H9 (cell line): ENCODE data around the gene KLF18. TPM values are rescaled to one million over a fixed set of nuclear protein-coding genes. Genes with fewer than 3 reads are reported as not detected.

Experiments
- DNase-seq: peaks from one replicate; pipeline ENCODE4 v3.0.0-alpha.2; 2017
- H2AFZ ChIP-seq: one replicate; pipeline ENCODE4 v1.6.1; 2013; ENCODE audit warnings: mild to moderate bottlenecking, low read length, control low read depth, moderate library complexity
- H2AK5ac ChIP-seq: 2 replicates; pipeline ENCODE4 v1.6.1; 2013; ENCODE audit warnings: low read length, control low read depth, mixed read lengths; ENCODE audit not compliant: insufficient read length
- H2BK120ac ChIP-seq: one replicate; pipeline ENCODE4 v1.6.1; 2013; ENCODE audit warnings: low read depth, mild to moderate bottlenecking, low read length, control low read depth, inconsistent platforms; ENCODE audit not compliant: poor library complexity, severe bottlenecking
- H2BK12ac ChIP-seq: 2 replicates; pipeline ENCODE4 v1.6.1; 2013; ENCODE audit warnings: low read length, control low read depth, mixed read lengths, low read depth; ENCODE audit not compliant: insufficient read length
- H2BK15ac ChIP-seq: 2 replicates; pipeline ENCODE4 v1.6.1; 2013; ENCODE audit warnings: low read depth, low read length, control low read depth
- H2BK20ac ChIP-seq: one replicate; pipeline ENCODE4 v1.6.1; 2013; ENCODE audit warnings: low read depth, mild to moderate bottlenecking, low read length, control low read depth, inconsistent platforms; ENCODE audit not compliant: poor library complexity, severe bottlenecking
- H2BK5ac ChIP-seq: 2 replicates; pipeline ENCODE4 v1.6.1; 2013; ENCODE audit warnings: low read length, control low read depth, mixed read lengths; ENCODE audit not compliant: insufficient read length
- H3K14ac ChIP-seq: 2 replicates; pipeline ENCODE4 v1.6.1; 2013; ENCODE audit warnings: low read length, control low read depth; ENCODE audit not compliant: insufficient read depth
- H3K18ac ChIP-seq: 2 replicates; pipeline ENCODE4 v1.6.1; 2013; ENCODE audit warnings: low read depth, mild to moderate bottlenecking, mixed read lengths, low read length, control low read depth; ENCODE audit not compliant: insufficient read length
- H3K23ac ChIP-seq: 2 replicates; pipeline ENCODE4 v1.6.1; 2013; ENCODE audit warnings: low read length, control low read depth, mixed read lengths, low read depth; ENCODE audit not compliant: insufficient read length
- H3K23me2 ChIP-seq: 2 replicates; pipeline ENCODE4 v1.6.1; 2013; ENCODE audit warnings: low read depth, mild to moderate bottlenecking, mixed read lengths, low read length, control low read depth; ENCODE audit not compliant: insufficient read length, poor library complexity, severe bottlenecking
- H3K27ac ChIP-seq: 2 replicates; pipeline ENCODE4 v1.5.1; 2013; ENCODE audit warnings: low read length, control low read depth, mixed read lengths, low read depth; ENCODE audit not compliant: insufficient read length
- H3K27me3 ChIP-seq: 2 replicates; pipeline ENCODE4 v1.6.1; 2013; ENCODE audit warnings: low read length, control low read depth, inconsistent platforms; ENCODE audit not compliant: insufficient read depth
- H3K4ac ChIP-seq: 2 replicates; pipeline ENCODE4 v1.6.1; 2013; ENCODE audit warnings: low read depth, mild to moderate bottlenecking, control low read depth, inconsistent platforms, low read length, moderate library complexity
- H3K4me1 ChIP-seq: 2 replicates; pipeline ENCODE4 v1.6.1; 2013; ENCODE audit warnings: low read length, control low read depth, inconsistent platforms; ENCODE audit not compliant: insufficient read depth
- H3K4me2 ChIP-seq: 2 replicates; pipeline ENCODE4 v1.6.1; 2013; ENCODE audit warnings: low read length, control low read depth, mixed read lengths; ENCODE audit not compliant: insufficient read length, insufficient read depth
- H3K56ac ChIP-seq: 2 replicates; pipeline ENCODE4 v1.6.1; 2013; ENCODE audit warnings: low read depth, mild to moderate bottlenecking, mixed read lengths, low read length, control low read depth; ENCODE audit not compliant: insufficient read length
- H3K79me1 ChIP-seq: 2 replicates; pipeline ENCODE4 v1.6.1; 2013; ENCODE audit warnings: low read depth, mild to moderate bottlenecking, moderate library complexity, low read length, control low read depth, inconsistent platforms; ENCODE audit not compliant: insufficient read depth, poor library complexity, severe bottlenecking
- H3K79me2 ChIP-seq: 2 replicates; pipeline ENCODE4 v1.6.1; 2013; ENCODE audit warnings: low read length, control low read depth, inconsistent platforms; ENCODE audit not compliant: insufficient read depth
- H3K9ac ChIP-seq: 2 replicates; pipeline ENCODE4 v1.6.1; 2013; ENCODE audit warnings: low read length, control low read depth, mixed read lengths; ENCODE audit not compliant: insufficient read length; ENCODE audit errors: extremely low read depth
- H3K9me3 ChIP-seq: one replicate; pipeline ENCODE4 v1.6.1; 2013; ENCODE audit warnings: low read depth, low read length, inconsistent platforms; ENCODE audit not compliant: control insufficient read depth
- H3T11ph ChIP-seq: one replicate; pipeline ENCODE4 v1.6.1; 2013; ENCODE audit warnings: mild to moderate bottlenecking, low read length, control low read depth, inconsistent platforms
- H4K20me1 ChIP-seq: one replicate; pipeline ENCODE4 v1.6.1; 2013; ENCODE audit not compliant: control insufficient read depth, insufficient read length, insufficient read depth
- H4K5ac ChIP-seq: 2 replicates; pipeline ENCODE4 v1.6.1; 2013; ENCODE audit warnings: low read depth, mild to moderate bottlenecking, mixed read lengths, low read length, control low read depth; ENCODE audit not compliant: insufficient read length
- H4K8ac ChIP-seq: replicated peaks from 2 replicates; pipeline ENCODE4 v1.6.1; 2013; ENCODE audit warnings: low read length, control low read depth, mixed read lengths, low read depth; ENCODE audit not compliant: insufficient read length
- H4K91ac ChIP-seq: 2 replicates; pipeline ENCODE4 v1.6.1; 2013; ENCODE audit warnings: low read depth, mild to moderate bottlenecking, moderate library complexity, mixed read lengths, low read length, control low read depth; ENCODE audit not compliant: insufficient read length
- H3K27ac Mint-ChIP-seq, 3 experiments: 2 replicates in 2 of 3; 3 replicates in 1 of 3; pipeline ENCODE4 v1.8.0; 2020 to 2021; ENCODE audit warnings: mixed read lengths in 3 of 3, mild to moderate bottlenecking in 1 of 3, moderate library complexity in 1 of 3
- H3K27me3 Mint-ChIP-seq: 2 replicates; pipeline ENCODE4 v1.8.0; 2021; ENCODE audit warnings: low read depth, mild to moderate bottlenecking, moderate library complexity, mixed read lengths
- H3K36me3 Mint-ChIP-seq, 3 experiments: 2 replicates in 2 of 3; 3 replicates in 1 of 3; pipeline ENCODE4 v1.8.0; 2020 to 2021; ENCODE audit warnings: low read depth in 3 of 3, mixed read lengths in 3 of 3; ENCODE audit not compliant: insufficient read depth in 1 of 3
- H3K4me1 Mint-ChIP-seq, 2 experiments: 2 replicates each; pipeline ENCODE4 v1.8.0; 2020; ENCODE audit warnings: mixed read lengths in 2 of 2
- H3K4me3 Mint-ChIP-seq, 2 experiments: 2 replicates in 1 of 2; 3 replicates in 1 of 2; pipeline ENCODE4 v1.8.0; 2020 to 2021; ENCODE audit warnings: mild to moderate bottlenecking in 2 of 2, mixed read lengths in 2 of 2, moderate library complexity in 1 of 2
- H3K9me3 Mint-ChIP-seq, 2 experiments: 2 replicates in 1 of 2; 3 replicates in 1 of 2; pipeline ENCODE4 v1.8.0; 2020; ENCODE audit warnings: mild to moderate bottlenecking in 2 of 2, mixed read lengths in 2 of 2, moderate library complexity in 1 of 2
- WGBS: extraction: QIAGEN DNeasy Blood & Tissue Kit; methylation state at CpG from one replicate; pipeline ENCODE4 v1.1.7; 2013; ENCODE audit warnings: missing lambda C conversion rate, low lambda C conversion rate, mixed read lengths; ENCODE audit not compliant: insufficient read length; ENCODE audit errors: extremely low coverage; 5-methylcytosine and 5-hydroxymethylcytosine counted together
- total RNA-seq: library from RNA; stranded (reverse); gene quantifications from 2 replicates; pipeline ENCODE4 v1.2.1, GENCODE V29; 2021
- TF ChIP-seq, protein P1 (sequence below): fragments of 200-600 bp; sonication (generic); conservative IDR thresholded peaks from 3 replicates; pipeline ENCODE4 v1.8.0; 2021; ENCODE audit warnings: antibody characterized with exemption, mild to moderate bottlenecking

The KLF18 gene
- total RNA-seq, 1 experiment from 2014 or later: 0.07 TPM

DNA sequence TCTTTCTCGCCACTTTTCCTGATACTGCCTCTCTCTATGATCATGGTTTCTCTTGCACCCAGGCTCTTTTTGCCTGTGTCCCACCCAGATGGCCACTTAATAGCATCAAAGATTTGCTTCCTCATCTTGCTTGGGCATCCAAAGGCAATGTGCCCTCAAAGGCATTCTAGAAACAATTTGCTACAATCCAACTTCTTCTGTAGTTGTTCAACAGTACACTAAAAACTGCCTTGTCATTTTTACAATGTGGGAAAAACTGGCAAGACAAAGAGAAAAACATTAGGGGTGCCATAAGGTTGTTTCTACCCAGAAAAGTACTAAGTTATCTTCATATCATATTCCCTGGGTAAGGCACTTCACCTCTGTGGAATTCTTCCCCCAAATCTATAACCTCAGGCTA lies 16.5 kb upstream of the KLF18 start:
- Mint-ChIP-seq H3K36me3 (0 out of 7 replicates have a peak, but pooled peaks cover 0 to 8% (median 0%) of the 10 kb centered on the region in 3 experiments), H3K9me3 (peaks cover 9 to 12% of the 10 kb centered on the region in 2 experiments), H3K27ac (no peak overlapping the region), H3K4me3 (no peak overlapping the region), H3K27me3 (no peaks in the 10 kb centered on the region; the same call in 1 of the 2 replicates), H3K4me1 (peaks cover 12 to 17% of the 10 kb centered on the region in 2 experiments)
- no peak overlapping the region for H3K18ac ChIP-seq
- H3K14ac ChIP-seq: no peak overlapping the region
- no peak for DNase-seq
- H3K9me3 ChIP-seq: no peaks in the 10 kb centered on the region
- no peak overlapping the region for H2BK20ac ChIP-seq
- no CpG with 5 or more reads among the region's 1 CpG for WGBS
- no peaks in the 10 kb centered on the region for H3K23me2 ChIP-seq
- no peak overlapping the region for H2BK5ac ChIP-seq
- H3K4me2 ChIP-seq: no peak overlapping the region
- H4K5ac ChIP-seq: no peak overlapping the region
- no peak overlapping the region for H4K91ac ChIP-seq
- H3K27ac ChIP-seq: no peak overlapping the region
- no peak overlapping the region for H3K9ac ChIP-seq
- H3K79me2 ChIP-seq: no peaks in the 10 kb centered on the region
- no peak overlapping the region for H2BK120ac ChIP-seq
- no peak overlapping the region for H3K23ac ChIP-seq
- no peak overlapping the region for H3T11ph ChIP-seq
- TF ChIP-seq, protein P1, sequence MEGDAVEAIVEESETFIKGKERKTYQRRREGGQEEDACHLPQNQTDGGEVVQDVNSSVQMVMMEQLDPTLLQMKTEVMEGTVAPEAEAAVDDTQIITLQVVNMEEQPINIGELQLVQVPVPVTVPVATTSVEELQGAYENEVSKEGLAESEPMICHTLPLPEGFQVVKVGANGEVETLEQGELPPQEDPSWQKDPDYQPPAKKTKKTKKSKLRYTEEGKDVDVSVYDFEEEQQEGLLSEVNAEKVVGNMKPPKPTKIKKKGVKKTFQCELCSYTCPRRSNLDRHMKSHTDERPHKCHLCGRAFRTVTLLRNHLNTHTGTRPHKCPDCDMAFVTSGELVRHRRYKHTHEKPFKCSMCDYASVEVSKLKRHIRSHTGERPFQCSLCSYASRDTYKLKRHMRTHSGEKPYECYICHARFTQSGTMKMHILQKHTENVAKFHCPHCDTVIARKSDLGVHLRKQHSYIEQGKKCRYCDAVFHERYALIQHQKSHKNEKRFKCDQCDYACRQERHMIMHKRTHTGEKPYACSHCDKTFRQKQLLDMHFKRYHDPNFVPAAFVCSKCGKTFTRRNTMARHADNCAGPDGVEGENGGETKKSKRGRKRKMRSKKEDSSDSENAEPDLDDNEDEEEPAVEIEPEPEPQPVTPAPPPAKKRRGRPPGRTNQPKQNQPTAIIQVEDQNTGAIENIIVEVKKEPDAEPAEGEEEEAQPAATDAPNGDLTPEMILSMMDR: no peak
- H2BK12ac ChIP-seq: no peak overlapping the region
- H3K27me3 ChIP-seq: no peaks in the 10 kb centered on the region
- no peak overlapping the region for H4K8ac ChIP-seq
- no peak overlapping the region for H3K4ac ChIP-seq
- no peaks in the 10 kb centered on the region for H3K4me1 ChIP-seq
- H3K56ac ChIP-seq: no peak overlapping the region
- H2AK5ac ChIP-seq: no peak overlapping the region
- H4K20me1 ChIP-seq: no peaks in the 10 kb centered on the region
- H3K79me1 ChIP-seq: no peaks in the 10 kb centered on the region
- no peak overlapping the region for H2BK15ac ChIP-seq
- H2AFZ ChIP-seq: no peak overlapping the region
